HG02678 (cell line): Measurements from ENCODE around the gene RGL4.
"Not testable (repeated sequence)": the region's sequence is repeated elsewhere in the genome, so short reads cannot be mapped to it uniquely, and the experiment has no call there.

ENCODE experiments used
- ATAC-seq: cut with Tn5 transposase; IDR thresholded peaks from one replicate; pipeline ENCODE4 v1.9.1; 2021; ENCODE audit warnings: mild to moderate bottlenecking, moderate library complexity; ENCODE audit not compliant: unreplicated experiment

The RGL4 gene, protein sequence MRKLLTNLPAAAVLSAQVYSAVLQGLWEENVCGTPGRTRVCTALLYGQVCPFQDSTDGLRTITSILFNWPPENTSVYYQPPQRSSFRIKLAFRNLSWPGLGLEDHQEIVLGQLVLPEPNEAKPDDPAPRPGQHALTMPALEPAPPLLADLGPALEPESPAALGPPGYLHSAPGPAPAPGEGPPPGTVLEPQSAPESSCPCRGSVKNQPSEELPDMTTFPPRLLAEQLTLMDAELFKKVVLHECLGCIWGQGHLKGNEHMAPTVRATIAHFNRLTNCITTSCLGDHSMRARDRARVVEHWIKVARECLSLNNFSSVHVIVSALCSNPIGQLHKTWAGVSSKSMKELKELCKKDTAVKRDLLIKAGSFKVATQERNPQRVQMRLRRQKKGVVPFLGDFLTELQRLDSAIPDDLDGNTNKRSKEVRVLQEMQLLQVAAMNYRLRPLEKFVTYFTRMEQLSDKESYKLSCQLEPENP

DNA sequence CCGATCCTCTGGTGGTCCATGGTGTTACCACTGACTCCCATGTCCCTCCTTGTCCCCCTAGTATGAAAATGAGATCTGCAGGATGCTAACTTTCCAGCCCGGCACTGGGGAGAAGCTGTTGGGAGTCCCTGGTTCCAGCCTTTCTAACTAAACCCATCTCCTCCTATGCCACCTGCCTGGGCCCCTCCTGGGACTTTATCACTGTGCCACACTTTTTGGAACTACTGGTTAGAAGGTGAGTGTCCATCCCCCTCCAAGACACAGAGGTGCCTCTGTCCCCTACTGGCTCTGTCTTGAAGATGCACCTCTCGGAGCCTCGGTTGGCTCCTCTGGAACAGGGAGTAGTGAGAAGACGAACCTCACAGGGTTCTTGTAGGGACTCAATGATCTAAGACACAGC is at the start of gene RGL4:
RGL4 (plus strand) TSS at position 301 of the 400 bp plus-strand sequence. CDS start 1,018 bp downstream, outside the sequence.
- no peak for ATAC-seq

DNA sequence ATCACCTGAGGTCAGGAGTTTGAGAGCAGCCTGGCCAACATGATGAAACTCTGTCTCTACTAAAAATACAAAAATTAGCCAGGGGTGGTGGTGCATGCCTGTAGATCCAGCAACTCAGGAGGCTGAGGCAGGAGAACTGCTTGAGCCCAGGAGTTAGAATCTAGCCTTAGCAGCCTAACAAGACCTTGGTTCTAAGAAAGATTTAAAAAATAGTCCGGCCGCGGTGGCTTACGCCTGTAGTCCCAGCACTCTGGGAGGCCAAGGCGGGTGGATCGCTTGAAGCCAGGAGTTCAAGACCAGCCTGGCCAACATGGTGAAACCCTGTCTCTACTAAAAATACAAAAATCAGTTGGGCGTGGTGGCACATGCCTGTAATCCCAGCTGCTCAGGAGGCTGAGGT is 44.3 kb upstream of the RGL4 start:
- not testable (repeated sequence) for ATAC-seq

DNA sequence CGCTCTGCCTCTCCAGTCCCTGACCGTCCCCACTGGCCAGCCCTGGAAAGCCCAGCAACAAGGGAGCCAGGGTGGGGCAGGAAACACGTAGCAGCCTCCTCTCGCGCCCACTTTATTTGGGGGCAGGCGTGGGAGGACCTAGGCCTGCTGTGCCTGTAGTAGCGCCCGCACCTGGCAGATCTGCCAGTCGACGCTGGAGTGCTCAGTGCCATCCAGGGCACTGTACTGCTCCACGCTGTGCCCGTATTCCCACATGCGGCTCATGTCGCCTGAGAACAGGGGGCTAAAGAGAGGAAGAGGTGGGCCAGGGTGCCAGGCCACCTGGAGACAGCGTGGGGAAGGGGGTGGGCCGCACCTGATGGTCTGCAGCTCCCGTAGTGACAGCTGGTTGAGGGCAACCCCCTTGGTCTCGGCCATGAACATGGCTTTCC is 41.7 kb upstream of the RGL4 start:
- ATAC-seq = no peak

DNA sequence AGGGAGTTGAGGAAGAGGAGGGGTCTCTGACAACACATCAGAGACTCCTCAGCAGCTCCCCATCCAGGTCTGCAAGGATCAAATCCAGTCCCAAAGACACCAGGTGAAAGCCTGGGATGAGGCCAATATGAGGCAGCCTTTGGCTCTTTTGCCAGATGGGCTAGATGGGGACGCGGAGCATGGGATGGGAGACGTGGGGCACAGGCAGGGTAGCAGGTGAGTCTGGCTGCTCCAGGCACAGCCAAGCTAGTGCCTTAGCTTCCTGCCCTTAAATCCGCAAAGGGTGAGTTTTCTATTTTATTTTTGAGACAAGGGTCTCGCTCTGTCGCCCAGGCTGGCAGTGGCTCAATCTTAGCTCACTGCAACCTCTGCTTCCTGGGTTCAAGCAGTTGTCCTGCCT is 39.1 kb upstream of the RGL4 start:
- ATAC-seq = no peak

DNA sequence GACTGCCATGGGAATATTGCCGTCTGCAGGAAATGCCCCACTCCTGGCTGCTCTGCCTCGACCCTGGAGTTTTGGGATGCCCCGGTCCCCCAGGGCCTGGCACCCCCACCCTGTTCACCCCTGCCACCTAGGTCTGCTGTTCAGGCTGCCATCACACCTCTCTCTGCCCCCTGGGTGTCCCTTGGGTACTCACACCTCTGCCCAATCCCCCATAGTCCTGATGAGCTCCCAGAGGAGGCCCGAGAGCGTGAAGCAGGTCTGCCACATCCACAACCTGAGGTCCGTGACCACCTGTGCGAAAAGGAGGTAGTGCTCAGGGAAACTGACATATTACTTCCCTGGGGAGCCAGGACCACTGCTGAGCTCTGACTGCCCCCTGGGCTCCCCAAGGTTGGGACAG is 38.5 kb upstream of the RGL4 start:
- ATAC-seq = no peak

DNA sequence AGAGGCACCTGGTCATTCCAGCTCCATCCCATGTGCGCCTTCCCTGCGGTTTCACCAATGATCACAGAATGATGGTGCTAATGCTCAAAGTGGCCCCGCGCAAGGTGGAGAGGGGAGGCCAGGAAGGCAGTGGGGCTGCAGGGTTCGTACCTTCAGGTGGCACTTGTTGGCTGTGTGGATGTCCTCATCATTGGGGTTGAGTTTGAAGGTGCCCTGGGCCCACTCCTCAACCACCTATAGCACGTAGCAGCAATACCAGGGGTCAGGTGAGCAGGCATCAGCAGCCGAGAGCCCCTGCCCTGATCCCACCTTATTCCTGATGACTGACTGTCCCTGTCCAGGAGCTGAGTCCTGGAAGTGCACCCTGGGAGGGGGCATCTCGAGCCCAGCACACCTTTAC is 38.1 kb upstream of the RGL4 start:
- no peak for ATAC-seq

DNA sequence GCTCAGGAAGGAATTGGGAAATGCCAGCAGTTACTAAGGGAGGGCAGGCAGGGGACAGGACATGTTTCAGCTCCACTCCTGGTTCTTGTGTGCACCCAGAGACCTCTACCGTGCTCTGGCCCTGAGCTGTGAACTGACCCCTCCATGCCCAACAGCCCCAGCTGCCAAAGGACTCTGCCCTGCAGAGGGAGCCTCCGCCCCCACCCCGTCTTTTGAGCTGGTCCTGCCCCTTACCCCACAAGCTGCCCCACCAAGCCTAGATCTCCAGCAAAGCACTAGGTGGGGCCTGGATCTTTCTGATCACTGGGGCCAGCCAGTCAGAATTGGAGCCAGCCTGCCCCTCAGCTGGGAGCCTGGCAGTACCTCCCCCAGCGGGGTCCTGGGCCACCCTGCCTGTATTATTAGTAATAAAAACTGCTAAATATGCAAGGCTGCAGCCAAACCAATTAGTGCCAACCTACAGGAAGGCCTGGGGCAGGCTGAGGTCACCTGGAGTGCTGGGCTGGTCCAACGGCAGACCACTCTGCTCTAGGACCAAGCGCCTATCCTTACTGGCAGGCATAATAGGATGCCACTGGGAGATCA is 34.8 kb upstream of the RGL4 start:
- no peak for ATAC-seq

DNA sequence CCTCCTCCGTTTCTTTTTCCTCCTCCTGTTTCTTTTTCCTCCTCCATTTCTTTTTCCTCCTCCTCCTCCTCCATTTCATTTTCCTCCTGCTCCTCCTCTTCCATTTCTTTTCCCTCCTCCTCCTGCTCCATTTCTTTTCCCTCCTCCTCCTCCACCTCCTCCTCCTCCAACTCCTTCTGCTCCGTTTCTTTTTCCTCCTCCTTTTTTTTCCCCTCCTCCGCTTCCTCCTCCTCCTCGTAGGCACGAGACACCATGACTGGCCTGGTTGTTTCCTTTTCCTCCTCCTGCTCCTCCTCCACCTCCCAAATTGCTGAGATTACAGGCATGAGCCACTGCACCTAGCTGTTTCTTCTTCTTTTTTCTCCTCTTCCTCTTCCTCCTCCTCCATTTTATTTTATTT is 33.1 kb upstream of the RGL4 start:
- no peak for ATAC-seq

DNA sequence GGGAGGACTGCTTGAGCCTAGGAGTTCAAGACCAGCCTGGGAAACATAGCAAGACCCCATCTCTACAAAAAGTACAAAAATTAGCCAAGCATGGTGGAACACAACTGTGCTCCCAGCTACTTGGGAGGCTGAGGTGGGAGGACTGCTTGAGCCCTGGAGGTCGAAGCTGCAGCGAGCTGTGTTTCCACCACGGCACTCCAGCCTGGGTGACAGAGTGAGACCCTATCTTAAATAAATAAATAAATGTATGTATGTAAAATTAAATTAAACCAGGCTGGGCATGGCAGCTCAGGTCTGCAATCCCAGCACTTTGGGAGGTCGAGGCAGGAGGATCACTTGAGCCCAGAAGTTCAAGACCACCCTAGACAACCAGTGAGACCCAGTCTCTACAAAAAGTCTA is 30.4 kb upstream of the RGL4 start:
- not testable (repeated sequence) for ATAC-seq

DNA sequence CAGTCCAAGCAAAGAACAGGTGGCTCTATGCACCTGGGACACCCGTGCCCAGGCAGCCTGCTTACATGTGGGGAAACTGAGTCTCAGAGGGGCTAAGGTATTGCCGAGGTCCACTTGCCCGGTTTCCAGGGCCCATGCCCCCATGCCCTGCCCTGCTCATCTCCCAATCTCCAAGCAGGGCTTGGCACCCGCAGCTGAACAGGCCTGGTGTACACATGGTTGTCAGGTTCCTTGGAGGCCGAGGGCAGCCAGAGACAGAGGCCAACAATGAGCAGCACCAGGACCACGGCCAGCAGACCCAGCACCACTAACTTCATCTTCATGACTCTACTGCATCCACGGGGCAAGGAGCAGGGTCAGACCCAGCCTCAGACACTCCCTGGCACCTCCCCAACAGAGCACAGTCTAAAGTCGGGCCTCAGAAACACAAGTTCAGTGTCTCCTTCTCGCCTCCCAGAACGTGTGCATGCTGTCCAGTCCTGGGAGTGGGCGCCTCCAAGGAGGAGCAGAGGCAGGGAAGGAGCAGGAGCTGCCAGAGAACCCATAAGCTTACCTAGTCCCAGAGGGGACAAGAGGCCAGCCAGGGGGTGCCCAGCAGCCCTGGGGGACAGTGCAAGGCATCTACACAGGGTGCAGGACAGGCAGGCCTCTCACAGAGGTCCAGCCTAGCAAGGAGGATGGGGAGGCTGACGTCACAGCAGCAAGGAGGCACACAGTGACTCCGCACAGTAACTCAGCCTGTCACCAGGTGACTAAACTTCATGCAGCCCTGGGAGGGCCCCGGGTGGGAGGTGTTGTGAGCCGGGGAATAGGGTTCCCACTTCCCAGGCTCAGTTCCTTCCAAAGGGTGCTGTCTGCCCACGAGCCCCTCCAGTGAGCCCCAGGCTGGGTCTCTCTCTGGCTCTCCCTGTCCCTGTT is 20.2 kb upstream of the RGL4 start:
- no peak for ATAC-seq

DNA sequence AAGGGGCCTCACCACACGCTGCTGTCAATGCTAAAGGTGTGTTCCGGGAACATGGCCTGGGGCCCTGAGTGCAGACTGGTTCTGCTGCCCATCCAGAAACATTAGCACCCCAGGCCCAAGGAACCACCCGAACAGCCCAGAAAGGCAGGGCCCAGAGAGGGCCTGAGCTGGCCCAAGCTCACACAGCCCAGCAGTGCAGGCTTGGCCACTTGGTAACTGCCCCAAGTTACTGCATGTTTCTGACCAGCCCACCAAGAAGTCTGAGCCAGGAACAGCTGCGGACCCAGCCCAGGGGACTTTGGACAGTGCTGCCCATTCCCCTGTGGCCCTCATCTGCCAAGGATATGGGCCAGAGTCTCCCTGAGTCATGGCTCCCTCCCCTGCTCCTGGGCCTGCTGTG is 19.4 kb upstream of the RGL4 start:
- ATAC-seq = not testable (repeated sequence)

DNA sequence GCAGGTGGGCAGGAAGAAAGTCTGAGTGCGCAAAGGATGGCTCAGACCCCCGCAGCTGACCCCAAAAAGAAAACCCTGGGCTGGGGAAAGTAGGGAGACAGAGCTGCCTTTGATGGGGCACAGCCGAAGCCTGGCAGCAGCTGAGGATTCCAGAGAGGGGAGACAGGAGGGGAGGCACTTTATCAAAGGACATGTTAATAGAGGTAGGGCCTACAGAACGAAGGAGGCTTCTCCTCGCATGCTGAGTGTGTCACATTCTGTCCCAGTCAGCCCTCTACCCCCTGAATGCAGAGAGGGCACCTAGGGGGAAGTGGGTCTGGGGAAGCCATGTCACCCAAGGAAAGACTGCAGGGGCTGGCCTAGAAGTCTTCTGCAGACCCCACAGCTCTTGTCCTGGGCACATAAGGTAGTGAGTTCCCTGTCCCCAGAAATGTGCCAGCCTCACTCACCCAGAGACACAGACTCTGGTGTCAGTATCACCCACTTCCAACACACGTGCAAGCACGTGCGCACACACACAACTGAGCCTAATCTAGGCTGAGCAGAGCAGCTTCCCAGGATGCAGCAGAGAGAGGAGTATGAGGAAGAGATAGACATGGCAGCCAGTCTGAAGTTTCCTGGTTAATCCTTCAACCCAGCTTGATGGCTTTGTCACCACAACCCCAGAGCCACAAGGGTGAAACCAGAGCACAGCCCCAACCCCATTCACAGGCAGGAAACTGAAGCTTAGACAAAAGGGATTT is 18.3 kb upstream of the RGL4 start:
- not testable (repeated sequence) for ATAC-seq

DNA sequence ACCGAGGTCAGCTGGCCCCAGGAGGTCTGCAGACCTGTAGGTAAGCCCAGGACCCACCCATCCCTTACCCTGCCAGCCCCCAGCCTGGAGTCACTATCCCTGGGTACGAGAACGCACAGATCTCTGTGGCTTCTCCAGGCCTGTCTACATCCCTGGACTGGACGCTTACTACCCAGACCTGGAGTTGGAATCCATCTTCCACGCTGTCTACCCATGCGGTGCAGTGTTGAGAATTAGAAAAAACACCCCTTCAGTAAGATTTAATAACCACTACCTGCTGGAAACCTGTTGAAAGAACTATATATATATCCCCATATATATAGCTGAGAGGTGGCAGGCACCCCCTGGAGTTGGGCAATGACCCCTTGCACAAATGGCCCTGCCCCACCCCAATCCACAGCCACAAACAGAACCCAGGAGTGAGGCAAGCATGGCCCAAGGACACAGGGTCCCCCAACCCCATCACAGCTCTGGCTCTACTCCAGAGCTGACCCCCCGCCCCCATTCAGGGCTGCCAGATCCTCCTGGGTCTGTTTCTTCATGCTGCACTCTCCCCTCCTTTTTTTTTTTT is 17.7 kb upstream of the RGL4 start:
- no peak for ATAC-seq

DNA sequence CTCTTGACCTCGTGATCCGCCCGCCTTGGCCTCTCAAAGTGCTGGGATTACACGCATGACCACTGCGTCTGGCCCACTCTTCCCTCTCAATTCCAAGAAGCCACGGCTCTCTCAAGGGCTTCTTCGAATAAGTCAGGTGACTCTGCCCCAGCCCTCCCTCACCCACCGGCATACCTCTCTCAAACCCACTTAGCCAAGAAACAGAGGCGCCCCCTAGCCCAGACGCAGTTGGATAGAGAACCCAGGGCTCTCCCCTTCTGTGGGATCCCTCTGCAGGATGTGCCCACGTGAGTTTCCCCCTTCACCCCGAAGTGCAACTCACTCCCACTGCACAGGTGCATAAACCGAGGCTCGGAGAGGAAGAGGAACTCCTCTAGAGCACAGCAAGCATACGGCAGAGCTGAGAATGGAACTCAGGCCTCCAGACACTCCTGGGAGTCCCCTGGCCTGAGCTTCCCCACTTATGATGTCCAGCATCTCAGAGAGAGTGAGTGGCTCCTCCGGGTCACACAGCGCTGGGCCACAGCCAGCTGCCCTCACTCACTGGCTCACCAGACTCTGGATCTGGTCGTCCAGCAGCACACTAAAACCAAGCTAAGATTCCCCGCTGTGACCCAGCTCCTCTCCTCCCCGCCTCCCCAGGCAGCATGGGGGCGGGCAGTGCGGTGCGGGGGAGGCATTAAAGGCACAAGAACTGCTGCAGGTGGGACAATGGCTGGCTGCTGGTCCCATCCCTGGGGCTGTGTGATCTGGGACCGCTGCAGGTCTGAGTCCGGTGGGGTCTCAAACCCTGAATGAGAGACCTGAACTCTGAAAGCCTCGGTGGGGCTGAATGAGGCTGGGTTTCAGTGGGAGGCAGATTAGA is 16.8 kb upstream of the RGL4 start:
- ATAC-seq = no peak

DNA sequence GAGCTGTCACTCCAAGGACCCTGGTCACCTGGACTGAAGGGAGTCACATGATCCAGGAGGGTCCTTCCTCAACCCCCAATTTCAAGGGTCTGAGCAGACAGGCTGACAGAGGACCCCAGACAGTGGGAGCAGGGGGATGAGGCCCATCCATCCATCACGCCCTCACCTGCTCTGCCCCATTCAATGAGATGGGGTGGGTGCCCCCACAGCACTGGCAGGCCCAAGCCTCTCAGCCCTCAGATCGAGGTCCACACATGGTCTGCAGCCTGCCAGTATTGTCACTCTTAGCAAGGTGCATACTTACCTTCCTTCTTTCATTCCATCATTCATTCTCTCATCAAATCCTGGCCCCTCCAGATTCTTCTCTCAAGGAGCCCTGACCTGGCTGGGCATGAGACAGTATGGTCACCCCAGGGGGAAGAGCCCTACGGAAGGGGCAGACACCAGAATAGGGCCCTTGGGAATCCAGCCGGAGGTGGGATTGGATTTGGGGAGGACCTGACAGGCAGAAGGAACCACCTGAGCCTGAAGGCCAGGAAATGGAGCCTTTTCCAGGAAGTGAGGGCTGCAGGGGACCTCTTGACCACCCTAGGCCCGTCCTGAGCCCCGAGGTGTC is 15.8 kb upstream of the RGL4 start:
- ATAC-seq = not testable (repeated sequence)

DNA sequence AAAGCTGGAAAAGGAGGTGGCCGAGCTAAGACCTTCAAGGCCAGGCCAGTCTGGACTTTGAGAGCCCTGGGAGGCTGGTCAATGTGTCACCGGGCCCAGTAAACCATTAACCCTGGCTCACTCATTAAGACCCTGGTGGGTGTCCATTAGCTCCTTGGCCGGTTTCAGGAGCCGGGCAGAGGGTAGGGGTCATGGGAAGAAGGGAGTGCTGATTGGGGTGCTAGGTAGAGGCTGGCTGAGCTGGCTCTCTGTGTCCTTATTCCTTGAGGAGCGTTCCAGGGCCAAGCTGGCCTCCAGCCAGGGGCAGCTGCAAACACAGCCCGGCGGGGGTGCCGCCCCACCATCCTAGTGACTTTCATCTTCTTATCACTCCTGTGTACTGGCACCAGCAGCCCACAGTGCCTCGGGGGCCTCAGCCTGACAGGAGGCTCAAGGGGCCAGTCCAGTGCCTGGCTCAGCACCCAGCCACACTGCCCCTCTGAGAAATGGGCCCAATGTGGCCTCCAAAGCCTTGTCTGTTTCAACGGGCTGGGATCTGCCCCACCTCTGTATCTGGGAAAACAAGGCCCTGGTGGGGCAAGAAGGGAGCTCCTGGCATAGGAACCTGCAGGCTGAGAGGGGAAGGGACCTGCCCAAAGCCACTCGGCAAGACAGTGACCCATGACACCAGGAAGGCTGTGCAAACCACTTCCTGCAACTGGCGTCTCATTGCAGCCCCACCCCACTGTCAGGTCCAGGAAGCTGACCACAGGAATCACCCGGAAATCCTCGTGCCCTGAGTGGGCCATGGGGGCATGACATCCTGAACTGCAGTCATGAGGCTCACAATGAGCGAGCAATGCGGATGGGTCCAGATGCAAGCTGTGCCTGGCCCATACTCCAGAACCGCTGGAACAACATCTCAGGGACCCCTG is 15.1 kb upstream of the RGL4 start:
- no peak for ATAC-seq

DNA sequence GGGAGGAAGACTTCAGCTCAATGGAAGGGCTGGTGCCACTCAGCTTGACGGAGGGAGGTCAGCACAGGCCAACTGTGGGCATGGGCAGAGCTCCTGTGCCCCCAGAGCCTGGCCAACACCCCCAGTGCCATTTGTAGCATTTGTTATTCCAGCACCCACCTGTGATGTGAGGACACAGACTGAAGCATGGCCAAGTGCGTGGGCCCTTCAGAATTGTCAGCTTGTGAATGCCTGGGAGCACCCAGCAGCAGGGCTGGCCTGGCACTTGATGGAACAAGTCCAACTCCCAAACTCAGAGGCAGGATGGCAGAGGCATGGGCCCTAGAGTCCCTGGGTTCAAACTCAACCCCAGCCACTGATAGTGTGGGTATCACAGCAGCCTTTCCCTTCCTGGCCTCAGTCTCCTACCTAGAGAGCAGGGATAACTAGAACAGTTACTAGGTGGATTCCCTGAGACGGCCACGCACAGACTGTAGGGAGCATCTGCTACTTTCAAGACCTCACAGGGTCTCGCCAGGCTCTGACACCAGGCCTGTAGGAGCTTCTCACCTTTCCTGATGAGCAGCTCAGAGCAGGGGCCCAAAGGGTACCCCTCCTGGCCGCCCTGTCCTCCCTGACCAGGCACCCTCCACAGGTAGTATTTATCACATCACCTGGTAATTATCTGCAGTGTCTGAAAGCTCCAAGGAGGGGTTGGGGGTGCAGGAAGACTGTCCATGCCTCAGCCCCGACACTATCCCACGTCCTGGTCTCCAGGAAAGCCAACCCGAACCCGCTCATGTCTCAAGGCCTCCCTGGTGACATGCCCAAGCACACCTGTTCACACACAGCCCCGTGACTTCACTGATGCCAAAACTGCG is 13.7 kb upstream of the RGL4 start:
- ATAC-seq = not testable (repeated sequence)
